IMR-90 (cell line): Measurements from ENCODE around the gene SLC33A1. TPM values are rescaled to one million over a fixed set of nuclear protein-coding genes. Genes with fewer than 3 reads are reported as not detected.

Experiments used
- ATAC-seq: fragments of 200-7000 bp; cut with Tn5 transposase; 2 replicates; pipeline ENCODE4 v1.9.1; 2020; ENCODE audit warnings: low read depth, mild to moderate bottlenecking, moderate library complexity
- BruUV-seq: library from RNA; stranded (reverse); fragments of 400-500 nt; replicated peaks from 2 replicates; lab custom pipeline; 2021; lab: Mats Ljungman, UMichigan
- CTCF ChIA-PET: fragments of 300-600 bp; formaldehyde crosslinking; extraction: SDS; loops from one replicate; lab custom pipeline; 2021; ENCODE audit warnings: antibody characterized with exemption; lab: Yijun Ruan, JAX
- POLR2A ChIA-PET: fragments of 300-600 bp; sonication (Branson Sonifier 250); formaldehyde crosslinking; loops from one replicate; lab custom pipeline; 2022; ENCODE audit warnings: antibody characterized with exemption; ENCODE audit not compliant: unreplicated experiment; lab: Charles Lee
- DNase-seq: peaks from one replicate; pipeline ENCODE4 v3.0.0; 2013
- H2AFZ ChIP-seq: replicated peaks from 2 replicates; pipeline ENCODE3; 2013; ENCODE audit warnings: low read length, mild to moderate bottlenecking; ENCODE audit not compliant: poor library complexity
- H2AK5ac ChIP-seq: 2 replicates; pipeline ENCODE4 v1.6.1; 2013; ENCODE audit warnings: low read depth, low read length, inconsistent platforms
- H2AK9ac ChIP-seq: replicated peaks from 2 replicates; pipeline ENCODE3; 2013; ENCODE audit warnings: mild to moderate bottlenecking, low read depth, low read length, moderate library complexity; ENCODE audit not compliant: poor library complexity
- H2BK120ac ChIP-seq: 2 replicates; pipeline ENCODE4 v1.6.1; 2013; ENCODE audit warnings: low read depth, low read length, inconsistent platforms
- H2BK15ac ChIP-seq: 3 replicates; pipeline ENCODE4 v1.6.1; 2013; ENCODE audit warnings: low read depth, low read length, inconsistent platforms
- H2BK20ac ChIP-seq: 2 replicates; pipeline ENCODE4 v1.6.1; 2013; ENCODE audit warnings: low read depth, mild to moderate bottlenecking, inconsistent platforms, low read length, moderate library complexity
- H2BK5ac ChIP-seq: 2 replicates; pipeline ENCODE4 v1.6.1; 2013; ENCODE audit warnings: mild to moderate bottlenecking, low read depth, low read length, inconsistent platforms; ENCODE audit not compliant: poor library complexity, severe bottlenecking
- H3K14ac ChIP-seq: replicated peaks from 2 replicates; pipeline ENCODE4 v1.6.1; 2013; ENCODE audit warnings: low read depth, low read length, inconsistent platforms
- H3K18ac ChIP-seq: 2 replicates; pipeline ENCODE4 v1.6.1; 2013; ENCODE audit warnings: low read depth, low read length, control low read depth
- H3K23ac ChIP-seq: 2 replicates; pipeline ENCODE4 v1.6.1; 2013; ENCODE audit warnings: low read depth, low read length, inconsistent platforms
- H3K27ac ChIP-seq: 2 replicates; pipeline ENCODE4 v1.5.1; 2013; ENCODE audit warnings: mild to moderate bottlenecking, control low read depth, low read length; ENCODE audit not compliant: insufficient read depth
- H3K27me3 ChIP-seq: 2 replicates; pipeline ENCODE4 v1.6.1; 2013; ENCODE audit warnings: low read length; ENCODE audit not compliant: control insufficient read depth, insufficient read depth
- H3K36me3 ChIP-seq: 2 replicates; pipeline ENCODE4 v1.6.1; 2013; ENCODE audit warnings: low read length, mixed read lengths; ENCODE audit not compliant: control insufficient read depth, insufficient read depth
- H3K4ac ChIP-seq: 2 replicates; pipeline ENCODE4 v1.6.1; 2013; ENCODE audit warnings: low read depth, low read length, inconsistent platforms
- H3K4me1 ChIP-seq: 2 replicates; pipeline ENCODE4 v1.6.1; 2013; ENCODE audit warnings: low read length, mixed read lengths; ENCODE audit not compliant: control insufficient read depth, insufficient read depth
- H3K4me2 ChIP-seq: 2 replicates; pipeline ENCODE4 v1.6.1; 2013; ENCODE audit warnings: low read depth, mild to moderate bottlenecking, control low read depth, low read length, moderate library complexity
- H3K4me3 ChIP-seq: 2 replicates; pipeline ENCODE4 v1.5.1; 2013; ENCODE audit warnings: low read depth, mild to moderate bottlenecking, control low read depth, low read length, moderate library complexity; ENCODE audit not compliant: insufficient read depth
- H3K56ac ChIP-seq: 2 replicates; pipeline ENCODE4 v1.6.1; 2013; ENCODE audit warnings: low read length, inconsistent platforms; ENCODE audit not compliant: insufficient read depth; ENCODE audit errors: extremely low read depth
- H3K79me1 ChIP-seq, 2 experiments: 2 replicates each; pipeline ENCODE4 v1.6.1; 2013; ENCODE audit warnings: low read length in 2 of 2, inconsistent platforms in 1 of 2, low read depth in 1 of 2
- H3K9ac ChIP-seq: 2 replicates; pipeline ENCODE4 v1.6.1; 2013; ENCODE audit warnings: low read depth, low read length, control low read depth
- H3K9me1 ChIP-seq: 2 replicates; pipeline ENCODE4 v1.6.1; 2013; ENCODE audit warnings: low read length, inconsistent platforms; ENCODE audit not compliant: insufficient read depth
- H3K9me3 ChIP-seq: 2 replicates; pipeline ENCODE4 v1.6.1; 2013; ENCODE audit warnings: low read length; ENCODE audit not compliant: control insufficient read depth, insufficient read depth
- H4K20me1 ChIP-seq: 2 replicates; pipeline ENCODE4 v1.6.1; 2013; ENCODE audit warnings: low read length, inconsistent platforms; ENCODE audit not compliant: insufficient read depth
- H4K5ac ChIP-seq: 2 replicates; pipeline ENCODE4 v1.6.1; 2013; ENCODE audit warnings: mild to moderate bottlenecking, low read depth, low read length, control low read depth
- H4K8ac ChIP-seq, 2 experiments: 2 replicates each; pipeline ENCODE4 v1.6.1; 2013; ENCODE audit warnings: low read depth in 2 of 2, low read length in 2 of 2, control low read depth in 1 of 2, inconsistent platforms in 1 of 2
- H4K91ac ChIP-seq: 2 replicates; pipeline ENCODE4 v1.6.1; 2013; ENCODE audit warnings: low read depth, low read length, inconsistent platforms; ENCODE audit not compliant: insufficient read depth
- BHLHE40 ChIP-seq: fragments of 150-350 bp; IDR thresholded peaks from 2 replicates; pipeline ENCODE4 v1.6.1; 2016; ENCODE audit warnings: mild to moderate bottlenecking, low read depth, low read length
- CHD1 ChIP-seq: IDR thresholded peaks from 2 replicates; pipeline ENCODE4 v1.6.1; 2012; ENCODE audit warnings: low read depth, low read length, improper control_type of control experiment
- MAFK ChIP-seq: IDR thresholded peaks from 2 replicates; pipeline ENCODE4 v1.6.1; 2012; ENCODE audit warnings: low read depth, low read length, improper control_type of control experiment
- MAZ ChIP-seq: IDR thresholded peaks from 2 replicates; pipeline ENCODE4 v1.6.1; 2012; ENCODE audit warnings: low read depth, mild to moderate bottlenecking, low read length, improper control_type of control experiment, moderate library complexity, borderline replicate concordance
- NFE2L2 ChIP-seq: fragments of 150-350 bp; IDR thresholded peaks from 2 replicates; pipeline ENCODE4 v1.6.1; 2016; ENCODE audit warnings: low read depth, mild to moderate bottlenecking, low read length
- POLR2A ChIP-seq: IDR thresholded peaks from 2 replicates; pipeline ENCODE4 v1.6.1; 2012; ENCODE audit warnings: mild to moderate bottlenecking, low read depth, low read length
- RAD21 ChIP-seq: IDR thresholded peaks from 2 replicates; pipeline ENCODE4 v1.6.1; 2012; ENCODE audit warnings: low read length, improper control_type of control experiment
- RFX5 ChIP-seq: IDR thresholded peaks from 2 replicates; pipeline ENCODE4 v1.8.0; 2012; ENCODE audit warnings: low read depth, mild to moderate bottlenecking, low read length, moderate library complexity
- SMC3 ChIP-seq: fragments of 150-350 bp; IDR thresholded peaks from 2 replicates; pipeline ENCODE4 v1.6.1; 2016; ENCODE audit warnings: low read depth, mild to moderate bottlenecking, antibody characterized with exemption, low read length, moderate library complexity
- WGBS, 2 experiments: methylation state at CpG; one replicate each; pipeline versions ENCODE4 v1.1.5 to v1.1.7; 2013; ENCODE audit warnings: missing lambda C conversion rate in 2 of 2; ENCODE audit not compliant: insufficient read length in 1 of 2; ENCODE audit errors: extremely low coverage in 2 of 2; 5-methylcytosine and 5-hydroxymethylcytosine counted together
- dilution Hi-C: fragments of 300-500 bp; cut with HindIII; formaldehyde crosslinking; loops from one replicate; pipeline ENCODE4 v1.14.3; 2018; ENCODE audit warnings: low sequenced_read_pairs; ENCODE audit not compliant: unreplicated experiment
- in situ Hi-C: fragments of 300-500 bp; cut with MboI; formaldehyde crosslinking; loops from 3 replicates; pipeline ENCODE4 v1.14.3; 2019; ENCODE audit warnings: low sequenced_read_pairs, inconsistent platforms, mixed read lengths
- intact Hi-C: fragments of 100-400 bp; cut with micrococcal nuclease; formaldehyde crosslinking; loops from 2 replicates; pipeline ENCODE4 v1.10.0; 2022
- polyA plus RNA-seq, 3 experiments: library from polyadenylated mRNA; depleted of rRNA; stranded (reverse); fragments of >200 nt; gene quantifications; 2 replicates each; pipeline ENCODE4 v1.2.3, GENCODE V29; 2012; ENCODE audit warnings: low replicate concordance in 1 of 3
- total RNA-seq: library from RNA; depleted of rRNA; stranded (reverse); fragments of >200 nt; gene quantifications from 2 replicates; pipeline ENCODE4 v1.2.3, GENCODE V29; 2012
- TF ChIP-seq, protein P1 (sequence below): fragments of 150-350 bp; IDR thresholded peaks from 2 replicates; pipeline ENCODE4 v1.6.1; 2017; ENCODE audit warnings: mild to moderate bottlenecking, antibody characterized with exemption, low read length, low read depth

SLC33A1 gene
- total and polyA plus RNA-seq, 2 of the 4 experiments (the other 2 are of a cell fraction) = 12.9 to 32.4 TPM

DNA sequence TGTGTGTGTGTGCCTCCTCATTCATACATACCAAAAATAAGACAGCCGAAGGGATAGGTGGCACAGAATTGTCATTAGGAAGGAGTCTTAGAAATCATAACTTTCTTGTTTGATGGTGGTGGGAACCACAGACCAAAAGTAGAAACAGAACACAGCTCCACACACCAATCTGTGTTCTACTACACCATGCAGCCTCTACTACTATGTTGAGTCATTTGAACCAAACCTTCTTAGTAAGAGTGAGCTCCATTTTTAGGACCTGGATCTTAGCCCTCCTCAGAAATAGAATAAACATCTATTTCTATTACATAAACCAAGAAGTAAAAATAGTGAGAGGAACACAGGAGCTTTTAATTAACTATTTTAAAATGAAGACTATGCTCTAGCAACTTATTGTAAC lies 81.4 kb downstream of the SLC33A1 start:
- ChIA-PET CTCF (interaction anchor here (1.2 kb wide), 1 partner anchor 33 kb away, joined by 3 read pairs; the partner anchor contains the start of gene C3orf33), POLR2A (no interaction called here)
- peaks cover 2% of the 10 kb centered on the region; the same call in 1 of the 2 replicates for H3K9me1 ChIP-seq
- no peak overlapping the region for H3K23ac ChIP-seq
- in situ Hi-C loops (no loop called here), intact Hi-C loops (no loop called here), dilution Hi-C loops (no loop called here)
- no peaks in the 10 kb centered on the region for H3K9me3 ChIP-seq
- H2AK5ac ChIP-seq = no peak overlapping the region
- H3K56ac ChIP-seq = no peak overlapping the region
- H2BK5ac ChIP-seq = no peak overlapping the region
- TF ChIP-seq RFX5 = no peak
- no peak for TF ChIP-seq RAD21
- no peak for TF ChIP-seq NFE2L2
- TF ChIP-seq BHLHE40 = no peak
- TF ChIP-seq CHD1 = no peak
- TF ChIP-seq, protein P1, sequence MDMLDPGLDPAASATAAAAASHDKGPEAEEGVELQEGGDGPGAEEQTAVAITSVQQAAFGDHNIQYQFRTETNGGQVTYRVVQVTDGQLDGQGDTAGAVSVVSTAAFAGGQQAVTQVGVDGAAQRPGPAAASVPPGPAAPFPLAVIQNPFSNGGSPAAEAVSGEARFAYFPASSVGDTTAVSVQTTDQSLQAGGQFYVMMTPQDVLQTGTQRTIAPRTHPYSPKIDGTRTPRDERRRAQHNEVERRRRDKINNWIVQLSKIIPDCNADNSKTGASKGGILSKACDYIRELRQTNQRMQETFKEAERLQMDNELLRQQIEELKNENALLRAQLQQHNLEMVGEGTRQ = no peak
- no peak for TF ChIP-seq MAFK
- no peak for TF ChIP-seq SMC3
- no peak for TF ChIP-seq MAZ
- no peak for TF ChIP-seq POLR2A
- H2AK9ac ChIP-seq = no peak overlapping the region
- H3K79me1 ChIP-seq = no peaks in the 10 kb centered on the region
- H3K36me3 ChIP-seq = no peaks in the 10 kb centered on the region
- no peak overlapping the region for H4K5ac ChIP-seq
- H3K18ac ChIP-seq = no peak overlapping the region
- no peak overlapping the region for H2BK15ac ChIP-seq
- WGBS, 2 experiments = no CpG with 5 or more reads among the region's 1 CpG
- H3K14ac ChIP-seq = no peak overlapping the region
- no peaks in the 10 kb centered on the region for H3K27me3 ChIP-seq
- no peak overlapping the region for H3K9ac ChIP-seq
- no peak overlapping the region for H2BK20ac ChIP-seq
- BruUV-seq = no TSS peak
- no peak overlapping the region for H3K4ac ChIP-seq
- no peak overlapping the region for H2BK120ac ChIP-seq
- DNase-seq (peak; percentile 28), ATAC-seq (peak; percentile 82)
- H3K27ac ChIP-seq = no peak overlapping the region
- H3K4me3 ChIP-seq = no peak overlapping the region
- no peak overlapping the region for H3K4me2 ChIP-seq
- H4K91ac ChIP-seq = no peak overlapping the region
- H3K4me1 ChIP-seq = no peaks in the 10 kb centered on the region
- H4K20me1 ChIP-seq = no peaks in the 10 kb centered on the region
- H2AFZ ChIP-seq = no peak overlapping the region
- H4K8ac ChIP-seq = no peak overlapping the region
